Kasumi-1 (cell line): ENCODE results near the gene POPDC2.
A peak's percentile ranks its signal among the peaks of the same experiment; 100 is the strongest.

Experiments
- DNase-seq, 2 experiments: peaks; one replicate each; lab custom pipeline; 2025; lab: John Stamatoyannopoulos, UW

POPDC2 gene

GRCh38 chr3:119639494-119640350 lies 20.7 kb downstream of the POPDC2 start:
- DNase-seq: no peak

GRCh38 chr3:119637679-119638477 lies 22.5 kb downstream of the POPDC2 start:
- peak; percentile 41 to 50 for DNase-seq

GRCh38 chr3:119636891-119637611 lies 23.3 kb downstream of the POPDC2 start:
- DNase-seq: no peak

GRCh38 chr3:119636249-119636648 lies 24.1 kb downstream of the POPDC2 start:
- no peak for DNase-seq

- DNase-seq: no peak
Measured at GRCh38 chr3:119635719-119636118, 24.7 kb downstream of the POPDC2 start.

GRCh38 chr3:119632829-119633228 lies 27.6 kb downstream of the POPDC2 start:
- no peak for DNase-seq

GRCh38 chr3:119632216-119632615 lies 28.2 kb downstream of the POPDC2 start:
- no peak for DNase-seq

GRCh38 chr3:119631516-119631915 lies 28.9 kb downstream of the POPDC2 start:
- DNase-seq: no peak

GRCh38 chr3:119630880-119631329 lies 29.5 kb downstream of the POPDC2 start:
- no peak for DNase-seq

- DNase-seq: no peak
Measured at GRCh38 chr3:119630128-119630879, 30.1 kb downstream of the POPDC2 start.

GRCh38 chr3:119628816-119629445 lies 31.5 kb downstream of the POPDC2 start:
- no peak for DNase-seq

- no peak for DNase-seq
Measured at GRCh38 chr3:119628390-119628789, 32.0 kb downstream of the POPDC2 start.

GRCh38 chr3:119627461-119627860 lies 32.9 kb downstream of the POPDC2 start:
- peak; percentile 39 to 41 for DNase-seq

GRCh38 chr3:119626196-119626595 lies 34.2 kb downstream of the POPDC2 start:
- DNase-seq: no peak

GRCh38 chr3:119625451-119626153 lies 34.8 kb downstream of the POPDC2 start:
- no peak for DNase-seq

- DNase-seq: no peak
Measured at GRCh38 chr3:119624002-119624720, 36.2 kb downstream of the POPDC2 start.

- DNase-seq: no peak
Measured at GRCh38 chr3:119620899-119621298, 39.5 kb downstream of the POPDC2 start.

GRCh38 chr3:119619094-119619493 lies 41.3 kb downstream of the POPDC2 start:
- DNase-seq: no peak

- no peak for DNase-seq
Measured at GRCh38 chr3:119616056-119616455, 44.3 kb downstream of the POPDC2 start.

GRCh38 chr3:119613872-119614271 lies 46.5 kb downstream of the POPDC2 start:
- DNase-seq: no peak
